HEK293 (cell line): ENCODE measurements around the gene ROM1.

Experiments used
- CTCF ChIA-PET: fragments of 350-600 bp; formaldehyde crosslinking; extraction: SDS; loops from one replicate; lab custom pipeline; 2021; ENCODE audit warnings: antibody characterized with exemption; lab: Yijun Ruan, JAX
- POLR2A ChIA-PET: fragments of 300-600 bp; formaldehyde crosslinking; extraction: SDS; loops from one replicate; lab custom pipeline; 2020; ENCODE audit warnings: antibody characterized with exemption, inconsistent platforms; lab: Yijun Ruan, JAX
- H3K27ac ChIP-seq: fragments of 200-500 bp; sonication (Bioruptor generic); 2 replicates; pipeline ENCODE4 v1.5.1; 2014; ENCODE audit warnings: low read depth, low read length, control low read depth, inconsistent platforms; ENCODE audit errors: extremely low read depth
- H3K36me3 ChIP-seq, 2 experiments: fragments of 200-500 bp in 1 of 2; sonication (Bioruptor generic) in 1 of 2; 1 replicate in 1 of 2; 2 replicates in 1 of 2; pipeline ENCODE4 v1.5.1; 2014 to 2017; ENCODE audit warnings: inconsistent platforms in 2 of 2, low read length in 2 of 2; ENCODE audit not compliant: control insufficient read depth in 2 of 2, insufficient read depth in 1 of 2
- H3K4me1 ChIP-seq: fragments of 200-500 bp; sonication (Bioruptor generic); 2 replicates; pipeline ENCODE4 v1.5.1; 2014; ENCODE audit warnings: mild to moderate bottlenecking, low read length, inconsistent platforms; ENCODE audit not compliant: control insufficient read depth, insufficient read depth
- H3K4me3 ChIP-seq: 2 replicates; pipeline ENCODE4 v1.5.1; 2011; ENCODE audit warnings: low read depth, mild to moderate bottlenecking, control low read depth, low read length, moderate library complexity
- H3K9me3 ChIP-seq: fragments of 200-500 bp; sonication (Bioruptor generic); 2 replicates; pipeline ENCODE4 v1.5.1; 2014; ENCODE audit warnings: low read depth, low read length, inconsistent platforms; ENCODE audit not compliant: control insufficient read depth, insufficient read depth
- BCL11B ChIP-seq: fragments of 450-650 bp; formaldehyde crosslinking; IDR thresholded peaks from 2 replicates; pipeline ENCODE4 v1.5.1; 2016; ENCODE audit warnings: low read depth, missing biosample characterization, missing genetic modification characterization
- EGR2 ChIP-seq: fragments of 450-650 bp; formaldehyde crosslinking; IDR thresholded peaks from 2 replicates; pipeline ENCODE4 v1.5.1; 2016; ENCODE audit warnings: low read depth, missing biosample characterization, missing genetic modification characterization
- SETDB1 ChIP-seq: IDR thresholded peaks from one replicate; pipeline ENCODE4 v1.6.1; 2017; ENCODE audit warnings: mild to moderate bottlenecking, low read length, moderate library complexity, mixed read lengths; ENCODE audit not compliant: insufficient read length
- ZBTB8A ChIP-seq: fragments of 450-650 bp; formaldehyde crosslinking; IDR thresholded peaks from 2 replicates; pipeline ENCODE4 v1.5.1; 2016; ENCODE audit warnings: missing biosample characterization, missing genetic modification characterization
- ZNF121 ChIP-seq: fragments of 450-650 bp; formaldehyde crosslinking; IDR thresholded peaks from 2 replicates; pipeline ENCODE4 v1.5.1; 2016; ENCODE audit warnings: missing biosample characterization, missing genetic modification characterization
- ZNF394 ChIP-seq: fragments of 450-650 bp; formaldehyde crosslinking; IDR thresholded peaks from 2 replicates; pipeline ENCODE4 v1.5.1; 2016; ENCODE audit warnings: missing biosample characterization, missing genetic modification characterization, mild to moderate bottlenecking, moderate library complexity, borderline replicate concordance
- ZNF558 ChIP-seq: fragments of 450-650 bp; formaldehyde crosslinking; IDR thresholded peaks from 2 replicates; pipeline ENCODE4 v1.5.1; 2016; ENCODE audit warnings: missing biosample characterization, missing genetic modification characterization
- ZNF843 ChIP-seq: fragments of 450-650 bp; formaldehyde crosslinking; IDR thresholded peaks from 2 replicates; pipeline ENCODE4 v1.5.1; 2016; ENCODE audit warnings: missing biosample characterization, missing genetic modification characterization
- TF ChIP-seq, protein P1 (sequence below): fragments of 450-650 bp; formaldehyde crosslinking; IDR thresholded peaks from 2 replicates; pipeline ENCODE4 v1.5.1; 2016; ENCODE audit warnings: missing biosample characterization, missing genetic modification characterization
- TF ChIP-seq, protein P2 (sequence below): fragments of 450-650 bp; formaldehyde crosslinking; IDR thresholded peaks from 2 replicates; pipeline ENCODE4 v1.5.1; 2016; ENCODE audit warnings: missing biosample characterization, missing genetic modification characterization
- TF ChIP-seq, protein P3 (sequence below): fragments of 450-650 bp; formaldehyde crosslinking; IDR thresholded peaks from 2 replicates; pipeline ENCODE4 v1.5.1; 2017; ENCODE audit warnings: missing biosample characterization, missing genetic modification characterization
- TF ChIP-seq, protein P4 (sequence below): fragments of 450-650 bp; formaldehyde crosslinking; optimal IDR thresholded peaks from 2 replicates; pipeline ENCODE3; 2016; ENCODE audit warnings: missing biosample characterization, mild to moderate bottlenecking, missing genetic modification characterization
- TF ChIP-seq, protein P5 (sequence below): fragments of 450-650 bp; formaldehyde crosslinking; IDR thresholded peaks from 2 replicates; pipeline ENCODE4 v1.5.1; 2016; ENCODE audit warnings: missing biosample characterization, missing genetic modification characterization
- TF ChIP-seq, protein P6 (sequence below): fragments of 450-650 bp; formaldehyde crosslinking; IDR thresholded peaks from 2 replicates; pipeline ENCODE4 v1.5.1; 2016; ENCODE audit warnings: missing biosample characterization, missing genetic modification characterization
- TF ChIP-seq, protein P7 (sequence below): fragments of 450-650 bp; formaldehyde crosslinking; IDR thresholded peaks from 2 replicates; pipeline ENCODE4 v1.5.1; 2016; ENCODE audit warnings: missing biosample characterization, missing genetic modification characterization

ROM1 gene

DNA sequence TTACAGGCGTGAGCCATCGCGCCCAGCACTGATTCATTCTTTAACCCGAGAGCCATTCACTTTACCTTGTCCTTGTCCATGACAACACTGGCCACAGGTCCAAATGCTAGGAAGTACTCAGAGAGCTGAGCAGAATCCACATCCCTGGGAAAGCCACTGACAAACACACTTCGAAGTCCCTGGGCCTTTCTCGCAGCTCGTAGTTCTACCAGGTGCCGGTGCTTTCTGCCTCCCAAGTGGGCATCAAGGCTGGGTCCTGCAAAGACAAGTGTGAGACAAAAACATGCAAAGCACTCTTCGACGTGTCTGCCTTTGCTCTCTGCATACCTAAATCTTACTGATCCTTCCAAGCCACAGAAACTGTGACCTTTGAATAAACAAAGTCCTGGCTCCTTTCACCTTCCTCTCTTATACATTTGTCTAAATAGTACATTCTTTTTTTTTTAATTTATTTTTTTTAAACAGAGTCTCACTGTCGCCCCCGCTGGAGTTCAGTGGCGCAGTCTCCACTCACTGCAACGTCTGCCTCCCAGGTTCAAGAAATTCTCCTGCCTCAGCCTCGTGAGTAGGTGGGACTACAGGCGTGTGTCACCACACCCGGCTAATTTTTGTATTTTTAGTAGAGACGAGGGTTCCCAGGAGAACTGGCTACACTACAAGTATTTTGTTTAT, 24.0 kb upstream of the ROM1 start:
- TF ChIP-seq, protein P1, sequence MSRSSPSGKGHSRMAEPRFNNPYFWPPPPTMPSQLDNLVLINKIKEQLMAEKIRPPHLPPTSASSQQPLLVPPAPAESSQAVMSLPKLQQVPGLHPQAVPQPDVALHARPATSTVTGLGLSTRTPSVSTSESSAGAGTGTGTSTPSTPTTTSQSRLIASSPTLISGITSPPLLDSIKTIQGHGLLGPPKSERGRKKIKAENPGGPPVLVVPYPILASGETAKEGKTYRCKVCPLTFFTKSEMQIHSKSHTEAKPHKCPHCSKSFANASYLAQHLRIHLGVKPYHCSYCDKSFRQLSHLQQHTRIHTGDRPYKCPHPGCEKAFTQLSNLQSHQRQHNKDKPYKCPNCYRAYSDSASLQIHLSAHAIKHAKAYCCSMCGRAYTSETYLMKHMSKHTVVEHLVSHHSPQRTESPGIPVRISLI (tag by site-specific recombination): peak; percentile 32; the same call in 1 of the 2 replicates
- TF ChIP-seq SETDB1: no peak
- TF ChIP-seq, protein P2, sequence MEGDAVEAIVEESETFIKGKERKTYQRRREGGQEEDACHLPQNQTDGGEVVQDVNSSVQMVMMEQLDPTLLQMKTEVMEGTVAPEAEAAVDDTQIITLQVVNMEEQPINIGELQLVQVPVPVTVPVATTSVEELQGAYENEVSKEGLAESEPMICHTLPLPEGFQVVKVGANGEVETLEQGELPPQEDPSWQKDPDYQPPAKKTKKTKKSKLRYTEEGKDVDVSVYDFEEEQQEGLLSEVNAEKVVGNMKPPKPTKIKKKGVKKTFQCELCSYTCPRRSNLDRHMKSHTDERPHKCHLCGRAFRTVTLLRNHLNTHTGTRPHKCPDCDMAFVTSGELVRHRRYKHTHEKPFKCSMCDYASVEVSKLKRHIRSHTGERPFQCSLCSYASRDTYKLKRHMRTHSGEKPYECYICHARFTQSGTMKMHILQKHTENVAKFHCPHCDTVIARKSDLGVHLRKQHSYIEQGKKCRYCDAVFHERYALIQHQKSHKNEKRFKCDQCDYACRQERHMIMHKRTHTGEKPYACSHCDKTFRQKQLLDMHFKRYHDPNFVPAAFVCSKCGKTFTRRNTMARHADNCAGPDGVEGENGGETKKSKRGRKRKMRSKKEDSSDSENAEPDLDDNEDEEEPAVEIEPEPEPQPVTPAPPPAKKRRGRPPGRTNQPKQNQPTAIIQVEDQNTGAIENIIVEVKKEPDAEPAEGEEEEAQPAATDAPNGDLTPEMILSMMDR: peak; percentile 8; the same call in 1 of the 2 replicates
- ChIA-PET CTCF (interaction anchor here (0.6 to 1.0 kb wide), 6 partner anchors 9 to 105 kb away, joined by 3 to 5 read pairs (median 3); partner anchors contain the start of gene EEF1G), POLR2A (interaction anchor here (0.7 to 3.2 kb wide), 4 partner anchors 13 to 64 kb away, joined by 3 to 13 read pairs (median 4); partner anchors contain the start of genes B3GAT3, EEF1G, INTS5 and MTA2)
- Histone ChIP-seq H3K9me3 (no peaks in the 10 kb centered on the region), H3K4me1 (no peaks in the 10 kb centered on the region), H3K27ac (no peak overlapping the region), H3K36me3 (peaks cover 14 to 51% of the 10 kb centered on the region in 2 experiments; a peak in 2 of 3 replicates), H3K4me3 (no peak overlapping the region)

DNA sequence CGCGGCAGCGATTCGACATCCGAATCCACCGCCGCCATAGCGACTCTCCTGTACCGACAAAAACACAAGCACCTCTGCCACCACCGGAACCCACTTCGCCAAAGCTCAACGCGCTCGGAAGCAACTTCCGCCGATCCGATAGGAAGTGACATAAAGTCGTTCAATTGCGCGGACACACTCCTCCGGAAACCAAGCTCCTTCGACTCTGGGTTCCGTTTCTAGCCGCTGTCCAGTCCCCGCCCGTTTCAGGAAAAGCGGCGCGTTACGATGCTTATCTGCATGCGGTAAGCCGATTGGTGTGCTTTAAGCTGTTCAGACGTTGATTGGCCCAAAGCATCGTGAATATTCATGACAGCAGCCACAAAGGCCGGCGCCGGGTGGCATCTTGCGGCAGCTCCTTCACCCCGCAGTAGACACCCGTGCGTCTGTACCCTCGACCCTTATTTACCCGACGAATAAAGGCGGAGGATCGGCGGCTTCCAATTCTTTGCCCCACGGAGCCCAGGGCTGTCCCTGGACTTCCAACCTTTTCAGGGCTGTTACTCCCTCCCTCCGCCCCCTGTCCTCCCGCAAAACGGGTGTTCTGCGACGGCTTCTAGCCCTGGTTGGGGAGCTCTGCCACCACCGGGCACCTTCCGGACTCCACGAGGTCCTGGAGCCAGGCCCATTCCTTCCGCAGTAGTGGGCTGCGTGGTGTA, 21.5 kb upstream of the ROM1 start, which contains the start of gene TUT1:
Gene TUT1 (minus strand): TSS at position 76 of the 698 bp plus-strand sequence. CDS start 38 bp downstream, at position 38.
- no peaks in the 10 kb centered on the region for H3K4me1 ChIP-seq
- ChIA-PET CTCF (interaction anchor here (0.5 to 3.5 kb wide), 19 partner anchors 9 to 337 kb away, joined by 3 to 19 read pairs (median 5); partner anchors contain the start of genes B3GAT3 and MTA2), POLR2A (interaction anchor here (0.5 to 6.0 kb wide), 73 partner anchors 8 to 620 kb away, joined by 3 to 140 read pairs (median 7); partner anchors contain the start of genes AHNAK, B3GAT3, C11orf98 and CSKMT)
- no peaks in the 10 kb centered on the region for H3K9me3 ChIP-seq
- H3K4me3 ChIP-seq: peak within 1 kb of the TSS; percentile 50
- peak within 1 kb of the TSS; percentile 73 for H3K27ac ChIP-seq
- peaks cover 6 to 63% of the 10 kb centered on the region in 2 experiments; a peak in 2 of 3 replicates for H3K36me3 ChIP-seq
- TF ChIP-seq ZBTB8A (tag by site-specific recombination) (peak; percentile 72), ZNF394 (tag by site-specific recombination) (peak; percentile 80), BCL11B (tag by site-specific recombination) (peak; percentile 37; the same call in 1 of the 2 replicates), EGR2 (tag by site-specific recombination) (peak; percentile 17; the same call in 1 of the 2 replicates), ZNF558 (tag by site-specific recombination) (peak; percentile 59; the same call in 1 of the 2 replicates), ZNF121 (tag by site-specific recombination) (no peak), ZNF843 (peak; percentile 73; the same call in 1 of the 2 replicates)
- TF ChIP-seq, protein P3, sequence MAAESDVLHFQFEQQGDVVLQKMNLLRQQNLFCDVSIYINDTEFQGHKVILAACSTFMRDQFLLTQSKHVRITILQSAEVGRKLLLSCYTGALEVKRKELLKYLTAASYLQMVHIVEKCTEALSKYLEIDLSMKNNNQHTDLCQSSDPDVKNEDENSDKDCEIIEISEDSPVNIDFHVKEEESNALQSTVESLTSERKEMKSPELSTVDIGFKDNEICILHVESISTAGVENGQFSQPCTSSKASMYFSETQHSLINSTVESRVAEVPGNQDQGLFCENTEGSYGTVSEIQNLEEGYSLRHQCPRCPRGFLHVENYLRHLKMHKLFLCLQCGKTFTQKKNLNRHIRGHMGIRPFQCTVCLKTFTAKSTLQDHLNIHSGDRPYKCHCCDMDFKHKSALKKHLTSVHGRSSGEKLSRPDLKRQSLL (tag by site-specific recombination): peak; percentile 90
- TF ChIP-seq, protein P4, sequence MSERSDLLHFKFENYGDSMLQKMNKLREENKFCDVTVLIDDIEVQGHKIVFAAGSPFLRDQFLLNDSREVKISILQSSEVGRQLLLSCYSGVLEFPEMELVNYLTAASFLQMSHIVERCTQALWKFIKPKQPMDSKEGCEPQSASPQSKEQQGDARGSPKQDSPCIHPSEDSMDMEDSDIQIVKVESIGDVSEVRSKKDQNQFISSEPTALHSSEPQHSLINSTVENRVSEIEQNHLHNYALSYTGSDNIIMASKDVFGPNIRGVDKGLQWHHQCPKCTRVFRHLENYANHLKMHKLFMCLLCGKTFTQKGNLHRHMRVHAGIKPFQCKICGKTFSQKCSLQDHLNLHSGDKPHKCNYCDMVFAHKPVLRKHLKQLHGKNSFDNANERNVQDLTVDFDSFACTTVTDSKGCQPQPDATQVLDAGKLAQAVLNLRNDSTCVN (tag by site-specific recombination): peak; percentile 49
- TF ChIP-seq, protein P5, sequence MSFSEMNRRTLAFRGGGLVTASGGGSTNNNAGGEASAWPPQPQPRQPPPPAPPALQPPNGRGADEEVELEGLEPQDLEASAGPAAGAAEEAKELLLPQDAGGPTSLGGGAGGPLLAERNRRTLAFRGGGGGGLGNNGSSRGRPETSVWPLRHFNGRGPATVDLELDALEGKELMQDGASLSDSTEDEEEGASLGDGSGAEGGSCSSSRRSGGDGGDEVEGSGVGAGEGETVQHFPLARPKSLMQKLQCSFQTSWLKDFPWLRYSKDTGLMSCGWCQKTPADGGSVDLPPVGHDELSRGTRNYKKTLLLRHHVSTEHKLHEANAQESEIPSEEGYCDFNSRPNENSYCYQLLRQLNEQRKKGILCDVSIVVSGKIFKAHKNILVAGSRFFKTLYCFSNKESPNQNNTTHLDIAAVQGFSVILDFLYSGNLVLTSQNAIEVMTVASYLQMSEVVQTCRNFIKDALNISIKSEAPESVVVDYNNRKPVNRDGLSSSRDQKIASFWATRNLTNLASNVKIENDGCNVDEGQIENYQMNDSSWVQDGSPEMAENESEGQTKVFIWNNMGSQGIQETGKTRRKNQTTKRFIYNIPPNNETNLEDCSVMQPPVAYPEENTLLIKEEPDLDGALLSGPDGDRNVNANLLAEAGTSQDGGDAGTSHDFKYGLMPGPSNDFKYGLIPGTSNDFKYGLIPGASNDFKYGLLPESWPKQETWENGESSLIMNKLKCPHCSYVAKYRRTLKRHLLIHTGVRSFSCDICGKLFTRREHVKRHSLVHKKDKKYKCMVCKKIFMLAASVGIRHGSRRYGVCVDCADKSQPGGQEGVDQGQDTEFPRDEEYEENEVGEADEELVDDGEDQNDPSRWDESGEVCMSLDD (tag by site-specific recombination): 0 out of 2 replicates have a peak, but pooled peaks have one; percentile 22
- TF ChIP-seq, protein P6, sequence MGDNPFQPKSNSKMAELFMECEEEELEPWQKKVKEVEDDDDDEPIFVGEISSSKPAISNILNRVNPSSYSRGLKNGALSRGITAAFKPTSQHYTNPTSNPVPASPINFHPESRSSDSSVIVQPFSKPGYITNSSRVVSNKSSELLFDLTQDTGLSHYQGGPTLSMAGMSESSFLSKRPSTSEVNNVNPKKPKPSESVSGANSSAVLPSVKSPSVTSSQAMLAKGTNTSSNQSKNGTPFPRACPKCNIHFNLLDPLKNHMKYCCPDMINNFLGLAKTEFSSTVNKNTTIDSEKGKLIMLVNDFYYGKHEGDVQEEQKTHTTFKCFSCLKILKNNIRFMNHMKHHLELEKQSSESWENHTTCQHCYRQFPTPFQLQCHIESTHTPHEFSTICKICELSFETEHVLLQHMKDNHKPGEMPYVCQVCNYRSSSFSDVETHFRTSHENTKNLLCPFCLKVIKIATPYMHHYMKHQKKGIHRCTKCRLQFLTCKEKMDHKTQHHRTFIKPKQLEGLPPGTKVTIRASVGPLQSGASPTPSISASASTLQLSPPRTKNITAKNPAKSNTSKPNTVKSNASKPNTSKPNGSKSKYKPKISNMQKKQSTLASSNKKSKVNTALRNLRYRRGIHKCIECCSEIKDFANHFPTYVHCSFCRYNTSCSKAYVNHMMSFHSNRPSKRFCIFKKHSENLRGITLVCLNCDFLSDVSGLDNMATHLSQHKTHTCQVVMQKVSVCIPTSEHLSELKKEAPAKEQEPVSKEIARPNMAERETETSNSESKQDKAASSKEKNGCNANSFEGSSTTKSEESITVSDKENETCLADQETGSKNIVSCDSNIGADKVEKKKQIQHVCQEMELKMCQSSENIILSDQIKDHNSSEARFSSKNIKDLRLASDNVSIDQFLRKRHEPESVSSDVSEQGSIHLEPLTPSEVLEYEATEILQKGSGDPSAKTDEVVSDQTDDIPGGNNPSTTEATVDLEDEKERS: 0 out of 2 replicates have a peak, but pooled peaks have one; percentile 58
- TF ChIP-seq, protein P7, sequence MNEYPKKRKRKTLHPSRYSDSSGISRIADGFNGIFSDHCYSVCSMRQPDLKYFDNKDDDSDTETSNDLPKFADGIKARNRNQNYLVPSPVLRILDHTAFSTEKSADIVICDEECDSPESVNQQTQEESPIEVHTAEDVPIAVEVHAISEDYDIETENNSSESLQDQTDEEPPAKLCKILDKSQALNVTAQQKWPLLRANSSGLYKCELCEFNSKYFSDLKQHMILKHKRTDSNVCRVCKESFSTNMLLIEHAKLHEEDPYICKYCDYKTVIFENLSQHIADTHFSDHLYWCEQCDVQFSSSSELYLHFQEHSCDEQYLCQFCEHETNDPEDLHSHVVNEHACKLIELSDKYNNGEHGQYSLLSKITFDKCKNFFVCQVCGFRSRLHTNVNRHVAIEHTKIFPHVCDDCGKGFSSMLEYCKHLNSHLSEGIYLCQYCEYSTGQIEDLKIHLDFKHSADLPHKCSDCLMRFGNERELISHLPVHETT: peak; percentile 98
